Activated naive CD8-positive, alpha-beta T cell treated with anti-CD3 and anti-CD28 coated beads, Interleukin-2, amount 50 U/mL, for 24 hours (primary cell): ENCODE results near the gene AGBL3.
"Not testable (repeated sequence)": the region's sequence is repeated elsewhere in the genome, so short reads cannot be mapped to it uniquely, and the experiment has no call there.

Experiments
- ATAC-seq: fragments of 150-1000 bp; cut with Tn5 transposase; one replicate; pipeline ENCODE4 v1.10.0; 2021
- DNase-seq: peaks from one replicate; pipeline ENCODE4 v3.0.0; 2021
- H3K27ac Mint-ChIP-seq: one replicate; pipeline ENCODE4 v1.8.0; 2021; ENCODE audit warnings: mild to moderate bottlenecking, mixed read lengths
- H3K27me3 Mint-ChIP-seq: one replicate; pipeline ENCODE4 v1.8.0; 2021; ENCODE audit warnings: mixed read lengths
- H3K36me3 Mint-ChIP-seq: one replicate; pipeline ENCODE4 v1.8.0; 2021; ENCODE audit warnings: low read depth, mixed read lengths
- H3K4me1 Mint-ChIP-seq: one replicate; pipeline ENCODE4 v1.8.0; 2021; ENCODE audit warnings: mixed read lengths
- H3K4me3 Mint-ChIP-seq: one replicate; pipeline ENCODE4 v1.8.0; 2021; ENCODE audit warnings: mild to moderate bottlenecking, moderate library complexity, mixed read lengths
- H3K9me3 Mint-ChIP-seq: one replicate; pipeline ENCODE4 v1.8.0; 2021; ENCODE audit warnings: mixed read lengths

AGBL3 gene

DNA sequence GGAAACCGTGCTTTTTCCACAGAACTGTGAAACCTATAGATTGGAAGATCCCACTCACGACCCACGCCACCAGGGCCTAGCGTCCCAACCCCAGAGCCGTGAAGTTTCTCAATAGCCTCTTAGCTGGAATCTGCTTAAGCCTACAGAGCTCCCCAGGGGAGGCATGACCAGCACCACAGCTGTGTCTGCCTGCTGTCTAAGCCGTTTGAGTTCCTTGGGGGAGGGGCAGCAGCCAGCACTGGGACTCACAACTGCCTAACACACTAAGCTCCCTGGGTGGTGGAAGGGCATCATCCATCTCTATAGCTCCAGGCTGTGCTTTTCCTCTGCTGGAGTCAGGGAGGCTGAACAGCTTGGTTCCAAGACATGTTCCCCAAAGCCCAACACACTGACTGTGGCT lies 135.6 kb downstream of the AGBL3 start:
- H3K9me3 Mint-ChIP-seq = peaks cover 26% of the 10 kb centered on the region
- no peak overlapping the region for H3K4me3 Mint-ChIP-seq
- no peaks in the 10 kb centered on the region for H3K27me3 Mint-ChIP-seq
- DNase-seq (no peak), ATAC-seq (no peak)
- no peaks in the 10 kb centered on the region for H3K4me1 Mint-ChIP-seq
- no peak overlapping the region for H3K27ac Mint-ChIP-seq
- peaks cover 16% of the 10 kb centered on the region for H3K36me3 Mint-ChIP-seq

DNA sequence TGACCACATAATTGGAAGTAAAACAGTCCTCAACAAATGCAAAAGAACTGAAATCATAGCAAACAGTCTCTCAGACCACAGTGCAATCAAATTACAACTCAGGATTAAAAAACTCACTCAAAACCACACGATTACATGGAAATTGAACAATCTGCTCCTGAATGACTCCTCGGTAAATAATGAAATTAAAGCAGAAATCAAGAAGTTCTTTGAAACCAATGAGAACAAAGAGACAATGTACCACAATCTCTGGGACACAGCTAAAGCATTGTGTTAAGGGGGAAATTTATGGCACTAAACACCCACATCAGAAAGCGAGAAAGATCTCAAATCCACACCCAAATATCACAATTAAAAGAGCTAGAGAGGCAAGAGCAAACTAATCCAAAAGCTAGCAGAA lies 138.3 kb downstream of the AGBL3 start:
- peaks cover 22% of the 10 kb centered on the region for H3K9me3 Mint-ChIP-seq
- H3K27ac Mint-ChIP-seq, H3K4me3 Mint-ChIP-seq, H3K27me3 Mint-ChIP-seq, H3K36me3 Mint-ChIP-seq, DNase-seq, ATAC-seq, H3K4me1 Mint-ChIP-seq: not testable (repeated sequence)

DNA sequence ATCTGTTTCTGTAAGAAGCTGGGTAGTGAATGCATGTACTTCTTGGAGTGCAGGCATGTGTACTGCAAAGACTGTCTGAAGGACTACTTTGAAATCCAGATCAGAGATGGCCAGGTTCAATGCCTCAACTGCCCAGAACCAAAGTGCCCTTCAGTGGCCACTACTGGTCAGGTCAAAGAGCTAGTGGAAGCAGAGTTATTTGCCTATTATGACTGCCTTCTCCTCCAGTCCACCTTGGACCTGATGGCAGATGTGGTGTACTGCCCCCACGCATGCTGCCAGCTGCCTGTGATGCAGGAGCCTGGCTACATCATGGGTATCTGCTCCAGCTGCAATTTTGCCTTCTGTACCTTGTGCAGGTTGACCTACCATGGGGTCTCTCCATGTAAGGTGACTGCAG lies 142.6 kb downstream of the AGBL3 start:
- Mint-ChIP-seq H3K36me3 (peaks cover 11% of the 10 kb centered on the region), H3K4me3 (no peak overlapping the region), H3K9me3 (peaks cover 32% of the 10 kb centered on the region), H3K4me1 (no peaks in the 10 kb centered on the region), H3K27me3 (no peaks in the 10 kb centered on the region), H3K27ac (no peak overlapping the region)
- DNase-seq (no peak), ATAC-seq (no peak)

GRCh38 chr7:135129579-135129978 lies 143.3 kb downstream of the AGBL3 start:
- no peaks in the 10 kb centered on the region for H3K27me3 Mint-ChIP-seq
- H3K4me3 Mint-ChIP-seq = no peak overlapping the region
- no peaks in the 10 kb centered on the region for H3K4me1 Mint-ChIP-seq
- peaks cover 11% of the 10 kb centered on the region for H3K36me3 Mint-ChIP-seq
- H3K27ac Mint-ChIP-seq = no peak overlapping the region
- DNase-seq (no peak), ATAC-seq (no peak)
- peaks cover 28% of the 10 kb centered on the region for H3K9me3 Mint-ChIP-seq

- Mint-ChIP-seq H3K9me3 (peaks cover 5% of the 10 kb centered on the region), H3K27ac (no peak overlapping the region), H3K4me3 (no peak overlapping the region), H3K36me3 (peaks cover 3% of the 10 kb centered on the region), H3K27me3 (no peaks in the 10 kb centered on the region), H3K4me1 (peaks cover 37% of the 10 kb centered on the region)
- no peak for ATAC-seq
- DNase-seq = no peak
These were observed 157.8 kb downstream of the AGBL3 start for GRCh38 chr7:135143885-135144668.

- Mint-ChIP-seq H3K27me3 (no peaks in the 10 kb centered on the region), H3K4me1 (peaks cover 65% of the 10 kb centered on the region), H3K4me3 (peak overlapping the region; percentile 90), H3K27ac (peak overlapping the region; percentile 92), H3K9me3 (no peaks in the 10 kb centered on the region), H3K36me3 (peaks cover 10% of the 10 kb centered on the region)
- ATAC-seq (peak; percentile 11), DNase-seq (no peak)
These were observed 161.1 kb downstream of the AGBL3 start for GRCh38 chr7:135147341-135147898.

DNA sequence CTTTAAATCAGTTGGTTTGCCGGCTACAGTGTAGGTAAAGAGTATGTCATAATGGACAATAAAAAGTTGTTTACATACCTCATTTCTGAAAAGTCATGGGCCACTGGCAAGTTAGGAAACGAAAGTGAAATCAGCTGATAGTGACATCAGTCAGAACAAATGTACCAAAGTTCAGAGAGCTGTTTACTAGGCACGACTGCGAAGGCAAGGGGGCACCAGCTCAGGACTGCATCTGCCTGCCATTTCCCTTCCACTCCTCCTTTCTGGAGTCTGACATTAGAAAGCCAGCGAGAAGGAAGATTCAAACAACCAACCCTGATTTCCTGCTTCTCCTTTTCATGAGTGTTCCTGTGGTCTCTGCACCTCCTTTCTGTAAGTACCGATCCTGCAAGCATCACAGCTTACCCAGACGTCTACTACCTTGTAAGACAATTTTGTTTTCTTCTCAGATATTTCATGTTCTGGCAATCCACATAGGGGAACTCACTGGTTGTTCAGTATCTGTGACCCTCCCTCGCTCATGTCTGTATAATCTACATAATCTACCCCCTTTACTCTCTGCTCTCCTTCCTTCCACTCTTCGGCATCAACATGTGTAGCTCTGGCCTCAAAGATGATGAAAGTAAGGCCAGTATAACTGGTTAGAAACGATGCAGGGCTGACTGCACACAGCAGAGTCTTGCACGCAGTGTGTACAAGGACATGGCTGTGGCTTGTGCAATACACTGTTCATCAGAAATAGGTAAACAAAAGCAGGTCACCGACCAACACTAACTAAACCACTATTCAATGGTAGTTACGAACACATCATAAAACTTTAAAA lies 161.8 kb downstream of the AGBL3 start, which contains the start of gene TMEM140:
TSS of gene TMEM140 (plus strand) at position 174 of the 823 bp plus-strand sequence. CDS start 16,370 bp downstream, outside the sequence.
- Mint-ChIP-seq H3K36me3 (peaks cover 15% of the 10 kb centered on the region), H3K27me3 (no peaks in the 10 kb centered on the region), H3K9me3 (peaks cover 6% of the 10 kb centered on the region), H3K4me1 (peaks cover 69% of the 10 kb centered on the region), H3K4me3 (peak within 1 kb of the TSS; percentile 90), H3K27ac (peak within 1 kb of the TSS; percentile 92)
- peak; percentile 85 for ATAC-seq
- DNase-seq = peak; percentile 60

GRCh38 chr7:135150072-135150782 lies 163.9 kb downstream of the AGBL3 start:
- ATAC-seq (no peak), DNase-seq (no peak)
- peaks cover 35% of the 10 kb centered on the region for H3K36me3 Mint-ChIP-seq
- peaks cover 78% of the 10 kb centered on the region for H3K4me1 Mint-ChIP-seq
- H3K27me3 Mint-ChIP-seq = no peaks in the 10 kb centered on the region
- H3K4me3 Mint-ChIP-seq = peak overlapping the region; percentile 90
- H3K27ac Mint-ChIP-seq = peak overlapping the region; percentile 54
- peaks cover 24% of the 10 kb centered on the region for H3K9me3 Mint-ChIP-seq

- no peaks in the 10 kb centered on the region for H3K27me3 Mint-ChIP-seq
- peaks cover 43% of the 10 kb centered on the region for H3K36me3 Mint-ChIP-seq
- peak overlapping the region; percentile 54 for H3K27ac Mint-ChIP-seq
- ATAC-seq (no peak), DNase-seq (no peak)
- H3K4me1 Mint-ChIP-seq = peaks cover 73% of the 10 kb centered on the region
- peaks cover 33% of the 10 kb centered on the region for H3K9me3 Mint-ChIP-seq
- peak overlapping the region; percentile 25 for H3K4me3 Mint-ChIP-seq
These were observed 164.8 kb downstream of the AGBL3 start for GRCh38 chr7:135151132-135151531.

GRCh38 chr7:135151533-135151932 lies 165.2 kb downstream of the AGBL3 start:
- no peaks in the 10 kb centered on the region for H3K27me3 Mint-ChIP-seq
- peaks cover 47% of the 10 kb centered on the region for H3K36me3 Mint-ChIP-seq
- H3K4me3 Mint-ChIP-seq = peak overlapping the region; percentile 25
- H3K4me1 Mint-ChIP-seq = peaks cover 69% of the 10 kb centered on the region
- H3K27ac Mint-ChIP-seq = peak overlapping the region; percentile 54
- DNase-seq = no peak
- peaks cover 37% of the 10 kb centered on the region for H3K9me3 Mint-ChIP-seq
- no peak for ATAC-seq

GRCh38 chr7:135152442-135152841 lies 166.1 kb downstream of the AGBL3 start:
- Mint-ChIP-seq H3K4me1 (peaks cover 64% of the 10 kb centered on the region), H3K4me3 (no peak overlapping the region), H3K9me3 (peaks cover 44% of the 10 kb centered on the region), H3K36me3 (peaks cover 56% of the 10 kb centered on the region), H3K27ac (no peak overlapping the region), H3K27me3 (no peaks in the 10 kb centered on the region)
- ATAC-seq (no peak), DNase-seq (no peak)

DNA sequence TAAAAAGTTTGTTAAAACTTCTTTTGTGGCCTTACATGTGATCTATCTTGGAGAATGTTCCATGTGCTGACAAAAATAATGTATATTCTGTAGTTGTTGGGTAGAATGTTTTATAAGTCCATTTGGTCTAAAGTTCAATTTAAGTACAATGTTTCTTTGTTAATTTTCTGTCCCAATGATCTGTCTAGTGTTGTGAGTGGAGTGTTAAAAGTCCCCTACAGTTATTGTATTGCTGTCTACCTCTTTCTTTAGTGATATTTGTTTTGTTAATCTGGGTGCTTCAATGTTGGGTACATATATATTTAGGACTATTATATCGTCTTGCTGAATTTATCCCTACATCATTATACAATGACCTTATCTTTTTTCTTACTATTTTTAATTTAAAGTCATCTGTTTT lies 168.4 kb downstream of the AGBL3 start:
- Mint-ChIP-seq H3K9me3 (peaks cover 50% of the 10 kb centered on the region), H3K4me3 (no peak overlapping the region), H3K4me1 (peaks cover 57% of the 10 kb centered on the region), H3K27ac (no peak overlapping the region), H3K27me3 (no peaks in the 10 kb centered on the region), H3K36me3 (peaks cover 67% of the 10 kb centered on the region)
- DNase-seq (no peak), ATAC-seq (no peak)

- no peak overlapping the region for H3K27ac Mint-ChIP-seq
- H3K4me3 Mint-ChIP-seq = no peak overlapping the region
- ATAC-seq = no peak
- H3K36me3 Mint-ChIP-seq = peaks cover 77% of the 10 kb centered on the region
- no peak for DNase-seq
- no peaks in the 10 kb centered on the region for H3K27me3 Mint-ChIP-seq
- peaks cover 57% of the 10 kb centered on the region for H3K4me1 Mint-ChIP-seq
- H3K9me3 Mint-ChIP-seq = peaks cover 50% of the 10 kb centered on the region
These were observed 170.0 kb downstream of the AGBL3 start for GRCh38 chr7:135156290-135156689.

- Mint-ChIP-seq H3K36me3 (peaks cover 83% of the 10 kb centered on the region), H3K27me3 (no peaks in the 10 kb centered on the region), H3K9me3 (peaks cover 52% of the 10 kb centered on the region), H3K4me3 (no peak overlapping the region), H3K4me1 (peaks cover 59% of the 10 kb centered on the region), H3K27ac (no peak overlapping the region)
- DNase-seq = no peak
- ATAC-seq = no peak
These were observed 171.9 kb downstream of the AGBL3 start for GRCh38 chr7:135158141-135158655.
